Spleen (tissue), 11 donors: ENCODE results near the gene NOTCH1. TPM values are rescaled to one million over a fixed set of nuclear protein-coding genes. Genes with fewer than 3 reads are reported as not detected.
"Not testable (repeated sequence)": the region's sequence is repeated elsewhere in the genome, so short reads cannot be mapped to it uniquely, and the experiment has no call there.

Experiments
- DNase-seq: peaks from one replicate; pipeline ENCODE4 v3.0.0-alpha.2; 2020
- H3K27ac ChIP-seq, 8 donors: fragments of 200-600 bp; sonication (generic) in 7 of 8; 1 replicate in 4 of 8; 2 replicates in 4 of 8; pipeline versions ENCODE4 v1.5.0 to v1.8.0; 2016 to 2021; ENCODE audit warnings: inconsistent platforms in 4 of 8, mild to moderate bottlenecking in 4 of 8, moderate library complexity in 1 of 8
- H3K27me3 ChIP-seq, 7 donors: fragments of 200-600 bp; sonication (generic) in 6 of 7; replicated peaks in 1 of 7; 1 replicate in 4 of 7; 2 replicates in 3 of 7; pipeline versions ENCODE4 v1.5.0 to v1.8.0; 2016 to 2021; ENCODE audit warnings: inconsistent platforms in 3 of 7, mild to moderate bottlenecking in 1 of 7
- H3K36me3 ChIP-seq, 6 donors: fragments of 200-600 bp; sonication (generic) in 5 of 6; 1 replicate in 4 of 6; 2 replicates in 2 of 6; pipeline versions ENCODE4 v1.5.0 to v1.8.0; 2016 to 2021; ENCODE audit warnings: inconsistent platforms in 2 of 6
- H3K4me1 ChIP-seq, 6 donors: fragments of 200-600 bp; sonication (generic) in 5 of 6; 1 replicate in 3 of 6; 2 replicates in 3 of 6; pipeline versions ENCODE4 v1.5.0 to v1.8.0; 2016 to 2021; ENCODE audit warnings: inconsistent platforms in 3 of 6
- H3K4me3 ChIP-seq, 8 donors: fragments of 200-600 bp; sonication (generic) in 7 of 8; 1 replicate in 4 of 8; 2 replicates in 4 of 8; pipeline versions ENCODE4 v1.5.0 to v1.8.0; 2016 to 2021; ENCODE audit warnings: inconsistent platforms in 4 of 8, mild to moderate bottlenecking in 4 of 8, moderate library complexity in 2 of 8
- H3K9me3 ChIP-seq, 8 donors: fragments of 200-600 bp; sonication (generic) in 7 of 8; 1 replicate in 4 of 8; 2 replicates in 4 of 8; pipeline versions ENCODE4 v1.5.0 to v1.8.0; 2016 to 2021; ENCODE audit warnings: inconsistent platforms in 4 of 8
- POLR2A ChIP-seq, 3 donors: fragments of 450-650 bp; IDR thresholded peaks; one replicate each; pipeline ENCODE4 v1.5.1; 2017; ENCODE audit warnings: antibody characterized with exemption in 3 of 3, mild to moderate bottlenecking in 1 of 3
- POLR2AphosphoS5 ChIP-seq, 3 donors: sonication (generic); formaldehyde crosslinking; IDR thresholded peaks; one replicate each; pipeline ENCODE4 v1.5.1; 2017; ENCODE audit warnings: antibody characterized with exemption in 3 of 3
- WGBS, 5 donors: extraction: QIAGEN DNeasy Blood & Tissue Kit in 3 of 5; methylation state at CpG; one replicate each; pipeline versions ENCODE4 v1.1.5 to v1.1.7; 2013 to 2018; 5-methylcytosine and 5-hydroxymethylcytosine counted together
- intact Hi-C: fragments of 100-400 bp; cut with DNase I; formaldehyde crosslinking; loops from one replicate; pipeline ENCODE4 v1.15.0; 2023; ENCODE audit warnings: low total_unique reads
- polyA plus RNA-seq, 3 donors: library from polyadenylated mRNA; stranded (reverse); fragments of 200-250 nt; gene quantifications; one replicate each; pipeline ENCODE4 v1.2.1, GENCODE V29; 2013
- total RNA-seq, 7 donors: library from RNA; depleted of rRNA in 3 of 7; stranded (reverse); fragments of >200 nt in 3 of 7; fragmentation: NEBNext Ultra II Directional in 4 of 7; extraction: Animal tissue kit (Norgen Biotek cat#: 25700) in 4 of 7; gene quantifications; one replicate each; pipeline versions ENCODE4 v1.1.0 to v1.2.1, GENCODE V29; 2016 to 2021
- TF ChIP-seq, protein P1 (sequence below), 11 experiments: fragments of 200-600 bp in 7 of 11; fragments of 450-650 bp in 4 of 11; sonication (generic) in 4 of 11; IDR thresholded peaks in 8 of 11; conservative IDR thresholded peaks in 3 of 11; 1 replicate in 7 of 11; 2 replicates in 4 of 11; pipeline versions ENCODE4 v1.4.0 to v1.8.0; 2016 to 2021; ENCODE audit warnings: antibody characterized with exemption in 11 of 11, inconsistent platforms in 4 of 11, mild to moderate bottlenecking in 1 of 11
- donor health status: healthy with polysubstance abuse.
- donor health status: DM: no; HTN: no; CAD: no; lungs with moderate emphysema.
- donor health status: DM: no; HTN: no; CAD: no.
- donor health status: Bipolar disorder and iron deficiency.
- donor health status: healthy.
- donor health status: DM: no; HTN: no; CAD: no.
- donor health status: DM: yes; HTN: yes; CAD: no.

NOTCH1 gene
- total and polyA plus RNA-seq, 10 donors: 4.9 to 140 (median 93.9) TPM

DNA sequence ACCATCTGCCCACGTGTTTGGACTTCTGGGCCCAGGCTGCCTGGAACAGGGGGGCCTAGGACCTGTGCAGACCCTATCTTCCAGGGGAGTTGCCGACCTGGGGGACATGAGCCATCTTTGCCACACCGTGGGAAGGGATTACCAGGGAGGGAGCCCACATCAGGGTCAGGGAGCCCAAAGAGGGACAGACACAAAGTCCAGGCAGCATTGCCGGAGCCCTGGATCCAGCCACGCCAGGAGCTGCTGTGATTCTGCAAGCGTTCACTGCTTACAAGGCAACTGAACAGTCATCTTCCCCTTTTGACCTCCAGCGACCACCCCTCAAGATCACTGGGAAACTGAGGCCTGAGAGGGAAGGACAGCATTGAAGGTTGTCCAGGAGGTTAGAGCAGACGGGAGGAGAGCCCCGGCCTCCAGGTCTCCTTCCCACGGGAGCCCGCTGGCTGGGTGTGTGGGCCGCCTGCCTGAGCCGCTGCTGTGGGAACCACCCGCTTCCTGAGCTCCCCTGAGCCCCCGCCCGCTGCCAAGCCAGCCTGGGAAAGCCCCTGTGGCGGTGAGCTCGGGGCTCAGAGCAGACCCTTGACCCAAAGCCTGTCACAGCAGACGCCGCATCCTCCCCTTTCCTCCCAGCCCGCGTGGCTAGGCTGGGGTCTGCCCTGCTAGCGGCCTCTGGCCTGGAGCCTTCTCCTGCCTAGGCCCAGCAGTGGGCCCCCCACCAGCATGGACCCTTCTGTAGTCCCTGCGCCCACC lies 17.1 kb upstream of the NOTCH1 start:
- intact Hi-C loops: loop anchor here (10.0 kb wide), 1 partner anchor 52 kb away; no protein-coding TSS in a partner anchor
- WGBS, 5 donors: 29 to 44% (median 38%) methylated on average over 13 to 24 of the region's 24 CpGs
- Histone ChIP-seq H3K9me3 (peaks cover 0 to 16% (median 9%) of the 10 kb centered on the region in 8 donors), H3K27me3 (peaks cover 0 to 7% (median 0%) of the 10 kb centered on the region in 7 donors), H3K4me3 (no peak overlapping the region), H3K4me1 (peaks cover 32 to 95% (median 61%) of the 10 kb centered on the region in 6 donors), H3K27ac (peak overlapping the region in 7 of 8 donors; percentile 14 to 95 (median 88)), H3K36me3 (no peaks in the 10 kb centered on the region)
- DNase-seq: no peak
- TF ChIP-seq POLR2A (IDR thresholded peaks at IDR 0.05) (no peak), POLR2AphosphoS5 (IDR thresholded peaks at IDR 0.05) (peak in 2 of 3 donors; percentile 11 to 43)
- TF ChIP-seq, protein P1, sequence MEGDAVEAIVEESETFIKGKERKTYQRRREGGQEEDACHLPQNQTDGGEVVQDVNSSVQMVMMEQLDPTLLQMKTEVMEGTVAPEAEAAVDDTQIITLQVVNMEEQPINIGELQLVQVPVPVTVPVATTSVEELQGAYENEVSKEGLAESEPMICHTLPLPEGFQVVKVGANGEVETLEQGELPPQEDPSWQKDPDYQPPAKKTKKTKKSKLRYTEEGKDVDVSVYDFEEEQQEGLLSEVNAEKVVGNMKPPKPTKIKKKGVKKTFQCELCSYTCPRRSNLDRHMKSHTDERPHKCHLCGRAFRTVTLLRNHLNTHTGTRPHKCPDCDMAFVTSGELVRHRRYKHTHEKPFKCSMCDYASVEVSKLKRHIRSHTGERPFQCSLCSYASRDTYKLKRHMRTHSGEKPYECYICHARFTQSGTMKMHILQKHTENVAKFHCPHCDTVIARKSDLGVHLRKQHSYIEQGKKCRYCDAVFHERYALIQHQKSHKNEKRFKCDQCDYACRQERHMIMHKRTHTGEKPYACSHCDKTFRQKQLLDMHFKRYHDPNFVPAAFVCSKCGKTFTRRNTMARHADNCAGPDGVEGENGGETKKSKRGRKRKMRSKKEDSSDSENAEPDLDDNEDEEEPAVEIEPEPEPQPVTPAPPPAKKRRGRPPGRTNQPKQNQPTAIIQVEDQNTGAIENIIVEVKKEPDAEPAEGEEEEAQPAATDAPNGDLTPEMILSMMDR (IDR thresholded peaks at IDR 0.05 in 8 of 11, conservative IDR thresholded peaks at IDR 0.05 in 3 of 11): no peak

DNA sequence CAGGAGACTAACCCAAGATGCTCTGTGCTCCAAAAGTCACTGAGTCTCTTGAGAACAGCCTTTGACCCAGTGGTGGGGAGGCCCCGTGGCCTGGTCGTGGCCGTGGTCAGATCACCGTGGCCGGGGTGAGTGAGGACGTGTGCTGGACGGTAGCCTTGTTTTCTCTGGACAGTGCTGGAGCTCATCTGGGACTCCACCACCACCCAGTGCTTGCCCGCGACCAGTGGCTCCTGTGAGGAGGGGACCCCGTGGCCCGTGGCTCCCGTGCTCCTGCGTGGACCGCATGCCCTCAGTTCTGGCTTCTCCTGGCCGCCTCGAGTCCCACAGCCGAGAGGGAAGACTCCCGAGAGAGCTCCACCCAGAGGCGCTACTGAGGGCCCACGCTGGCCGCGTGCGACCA lies 15.9 kb upstream of the NOTCH1 start:
- TF ChIP-seq, protein P1 (IDR thresholded peaks at IDR 0.05 in 8 of 11, conservative IDR thresholded peaks at IDR 0.05 in 3 of 11): no peak
- no peak overlapping the region for H3K27ac ChIP-seq
- H3K27me3 ChIP-seq: peaks cover 0 to 7% (median 0%) of the 10 kb centered on the region in 7 donors
- no peak for DNase-seq
- peaks cover 32 to 97% (median 63%) of the 10 kb centered on the region in 6 donors for H3K4me1 ChIP-seq
- no peaks in the 10 kb centered on the region for H3K36me3 ChIP-seq
- intact Hi-C loops: loop anchor here (10.0 kb wide), 1 partner anchor 53 kb away; no protein-coding TSS in a partner anchor
- no peak overlapping the region for H3K4me3 ChIP-seq
- H3K9me3 ChIP-seq: peaks cover 0 to 16% (median 9%) of the 10 kb centered on the region in 8 donors
- WGBS, 5 donors: 86 to 98% (median 89%) methylated on average over 15 to 23 of the region's 23 CpGs

DNA sequence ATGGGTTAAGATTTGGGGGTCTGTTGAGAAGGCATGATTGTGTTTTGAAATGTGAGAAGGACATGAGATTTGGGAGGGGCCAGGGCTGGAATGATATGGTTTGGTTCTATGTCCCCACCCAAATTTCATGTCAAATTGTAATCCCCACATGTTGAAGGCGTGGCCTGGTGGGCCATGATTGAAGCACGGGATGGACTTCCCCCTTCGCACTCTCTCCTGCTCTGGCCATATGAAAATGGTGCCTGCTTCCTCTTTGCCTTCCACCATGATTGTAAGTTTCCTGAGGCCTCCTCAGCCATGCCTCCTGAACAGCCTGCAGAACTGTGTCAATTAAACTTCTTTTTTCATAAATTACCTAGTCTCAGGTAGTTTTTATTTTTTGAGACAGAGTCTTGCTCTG lies 14.7 kb upstream of the NOTCH1 start:
- no peaks in the 10 kb centered on the region for H3K36me3 ChIP-seq
- 55 to 74% (median 64%) methylated on average over 3 of the region's 3 CpGs for WGBS, 5 donors
- peaks cover 0 to 16% (median 9%) of the 10 kb centered on the region in 8 donors for H3K9me3 ChIP-seq
- DNase-seq: no peak
- TF ChIP-seq POLR2AphosphoS5 (IDR thresholded peaks at IDR 0.05) (no peak), POLR2A (IDR thresholded peaks at IDR 0.05) (no peak)
- TF ChIP-seq, protein P1 (IDR thresholded peaks at IDR 0.05 in 8 of 11, conservative IDR thresholded peaks at IDR 0.05 in 3 of 11): no peak
- H3K4me3 ChIP-seq: no peak overlapping the region
- intact Hi-C loops: loop anchor here (10.0 kb wide), 1 partner anchor 54 kb away; no protein-coding TSS in a partner anchor
- H3K27me3 ChIP-seq: peaks cover 0 to 7% (median 0%) of the 10 kb centered on the region in 7 donors
- peaks cover 28 to 87% (median 57%) of the 10 kb centered on the region in 6 donors for H3K4me1 ChIP-seq
- H3K27ac ChIP-seq: peak overlapping the region in 2 of 8 donors; percentile 83 to 89

DNA sequence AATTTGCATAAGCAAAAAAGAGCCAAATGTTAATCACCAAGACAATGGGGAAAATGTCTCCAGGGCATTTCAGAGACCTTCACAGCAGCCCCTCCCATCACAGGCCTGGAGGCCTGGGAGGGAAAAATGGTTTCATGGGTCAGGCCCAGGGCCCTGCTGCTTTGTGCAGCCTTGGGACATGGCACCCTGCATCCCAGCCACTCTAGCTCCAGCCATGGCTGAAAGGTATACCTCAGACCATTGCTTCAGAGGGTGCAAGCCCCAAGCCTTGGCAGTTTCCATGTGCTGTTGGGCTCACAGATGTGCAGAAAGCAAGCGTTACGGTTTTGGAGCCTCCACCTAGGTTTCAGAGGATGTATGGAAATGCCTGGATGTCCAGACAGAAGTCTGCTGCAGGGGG lies 13.5 kb upstream of the NOTCH1 start:
- intact Hi-C loops, H3K27me3 ChIP-seq, H3K36me3 ChIP-seq, H3K4me3 ChIP-seq, DNase-seq: not testable (repeated sequence)
- Histone ChIP-seq H3K4me1 (peaks cover 16 to 74% (median 45%) of the 10 kb centered on the region in 6 donors), H3K9me3 (peaks cover 0 to 16% (median 9%) of the 10 kb centered on the region in 8 donors), H3K27ac (peak overlapping the region in 6 of 8 donors; percentile 23 to 89 (median 79))
- 93 to 100% (median 95%) methylated on average over 2 of the region's 2 CpGs for WGBS, 5 donors

DNA sequence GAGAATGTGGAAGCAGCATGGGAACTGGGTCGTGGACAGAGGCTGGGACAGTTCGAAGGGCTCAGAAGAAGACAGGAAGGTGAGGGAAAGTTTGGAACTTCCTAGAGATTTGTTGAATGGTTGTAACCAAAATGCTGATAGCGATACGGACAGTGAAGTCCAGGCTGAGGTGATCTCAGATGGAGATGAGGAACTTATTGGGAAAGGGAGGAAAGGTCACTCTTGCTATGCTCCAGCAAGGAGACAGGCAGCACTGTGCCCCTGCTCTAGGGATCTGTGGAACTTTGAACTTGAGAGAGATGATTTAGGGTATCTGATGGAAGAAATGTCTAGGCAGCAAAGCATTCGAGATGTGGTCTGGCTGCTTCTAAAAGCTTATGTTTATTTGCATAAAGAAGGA lies 13.0 kb upstream of the NOTCH1 start:
- H3K27me3 ChIP-seq, H3K36me3 ChIP-seq, intact Hi-C loops, DNase-seq: not testable (repeated sequence)
- WGBS, 5 donors: 43 to 62% (median 54%) methylated on average over 5 of the region's 5 CpGs
- peaks cover 11 to 69% (median 40%) of the 10 kb centered on the region in 6 donors for H3K4me1 ChIP-seq
- peak overlapping the region in 7 of 8 donors; percentile 23 to 89 (median 75) for H3K27ac ChIP-seq
- H3K9me3 ChIP-seq: peaks cover 0 to 16% (median 9%) of the 10 kb centered on the region in 8 donors
- H3K4me3 ChIP-seq: peak overlapping the region in 1 of 8 donors; percentile 43
